ENCODE measurements around the gene PLA2G12A.

The PLA2G12A gene

GRCh38 chr4:109676886-109677285, 53.0 kb downstream of the PLA2G12A start:
- no peak for DNase-seq

- DNase-seq, result no peak
Measured at GRCh38 chr4:109675843-109676242, 54.0 kb downstream of the PLA2G12A start.

DNA sequence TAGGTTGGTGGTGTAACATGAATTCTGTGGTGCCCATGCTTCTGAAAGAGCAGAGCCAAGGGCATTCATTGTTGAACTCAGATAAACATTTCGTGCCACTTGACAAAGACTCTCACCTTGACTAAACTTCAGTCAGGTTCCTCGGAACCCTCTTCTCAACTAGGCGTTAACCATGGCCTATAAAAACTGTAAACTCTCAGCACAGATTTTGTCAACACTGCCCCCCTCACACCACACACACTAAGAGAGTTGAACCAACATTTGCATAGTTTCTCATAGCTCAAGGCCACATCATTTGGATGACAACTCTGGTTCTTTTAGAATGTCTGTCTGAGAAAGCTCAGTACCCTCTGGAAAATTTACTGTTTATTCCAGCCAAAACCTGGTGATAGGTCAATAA, 54.7 kb downstream of the PLA2G12A start:
- no peak for DNase-seq

GRCh38 chr4:109673303-109673702, 56.6 kb downstream of the PLA2G12A start:
- no peak for DNase-seq

DNA sequence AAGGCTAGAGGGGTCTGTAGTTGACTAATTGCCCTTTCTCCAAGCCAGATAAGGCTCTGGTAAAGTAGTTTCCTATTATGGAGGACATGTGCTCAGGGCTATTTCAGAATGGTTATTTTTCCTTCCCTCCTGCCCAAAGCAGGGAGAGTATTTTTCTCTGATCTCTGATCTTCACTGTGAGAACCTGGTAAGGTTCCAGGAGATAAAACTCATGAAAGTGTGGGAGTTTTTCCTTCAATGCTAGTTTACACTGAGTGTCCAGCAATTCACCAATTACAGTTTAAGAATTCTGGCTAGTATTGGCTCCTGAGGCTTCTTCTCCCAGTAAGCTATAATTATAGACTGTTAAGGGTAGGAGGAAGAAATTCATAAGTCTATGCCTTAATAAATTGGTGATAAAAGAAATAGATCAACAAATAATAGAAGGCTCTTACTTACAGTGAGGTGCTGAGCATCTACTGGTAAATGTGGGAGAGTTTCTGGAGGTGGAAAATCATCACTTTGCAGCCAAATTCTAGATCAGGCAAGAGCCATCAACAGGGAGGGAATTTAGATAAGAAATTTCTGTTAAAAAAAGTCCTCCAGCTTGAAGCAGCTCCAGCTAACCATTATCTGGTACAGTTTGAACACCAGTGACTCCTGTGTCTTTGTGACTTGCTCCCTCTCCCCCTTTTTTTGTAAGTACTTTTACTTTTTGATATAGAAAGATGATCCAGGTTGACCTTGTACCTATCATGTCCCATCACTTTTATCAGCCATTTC, 57.5 kb downstream of the PLA2G12A start:
- no peak for DNase-seq

- DNase-seq, result no peak
Measured at GRCh38 chr4:109671350-109671749, 58.5 kb downstream of the PLA2G12A start.

GRCh38 chr4:109665783-109666485, 63.9 kb downstream of the PLA2G12A start:
- no peak for DNase-seq

- no peak for DNase-seq
Measured at GRCh38 chr4:109662771-109663170, 67.1 kb downstream of the PLA2G12A start.

- DNase-seq, result no peak
Measured at GRCh38 chr4:109662116-109662515, 67.8 kb downstream of the PLA2G12A start.
